ENCODE results near the gene DDX25. TPM values are rescaled to one million over a fixed set of nuclear protein-coding genes. Genes with fewer than 3 reads are reported as not detected.

The DDX25 gene
- total and polyA plus RNA-seq, 2 experiments from 2014 or later, result 6.1 to 7.5 TPM

Other genes with a start within 250 kb of the DDX25 start
- not detected in 2 replicates for gene ACRV1, start 223.7 kb upstream of the DDX25 start, total RNA-seq
- 0.16 and 0.30 TPM in 2 replicates for gene ACRV1, start 223.7 kb upstream of the DDX25 start, polyA plus RNA-seq
- not detected in 2 replicates for gene PATE1, start 158.2 kb upstream of the DDX25 start, total RNA-seq
- not detected in 2 replicates for gene PATE1, start 158.2 kb upstream of the DDX25 start, polyA plus RNA-seq
- 0.11 TPM in 1 of 2 replicates, not detected in the other for gene PATE2, start 125.7 kb upstream of the DDX25 start, total RNA-seq
- not detected in 2 replicates for gene PATE2, start 125.7 kb upstream of the DDX25 start, polyA plus RNA-seq
- not detected in 2 replicates for gene PATE3, start 116.4 kb upstream of the DDX25 start, total RNA-seq
- gene PATE3, start 116.4 kb upstream of the DDX25 start, polyA plus RNA-seq, result not detected in 2 replicates
- not detected in 2 replicates for gene PATE4, start 71.2 kb upstream of the DDX25 start, total RNA-seq
- not detected in 2 replicates for gene PATE4, start 71.2 kb upstream of the DDX25 start, polyA plus RNA-seq
- 2.2 and 3.3 TPM in 2 replicates for gene HYLS1, start 16.8 kb upstream of the DDX25 start, total RNA-seq
- gene HYLS1, start 16.8 kb upstream of the DDX25 start, polyA plus RNA-seq, result 4.8 and 5.3 TPM in 2 replicates
- gene PUS3, start 1.3 kb upstream of the DDX25 start, total RNA-seq, result 10.1 and 11.4 TPM in 2 replicates
- gene PUS3, start 1.3 kb upstream of the DDX25 start, polyA plus RNA-seq, result 13.0 and 15.2 TPM in 2 replicates
- not detected in 2 replicates for gene VSIG10L2, start 41.5 kb downstream of the DDX25 start, total RNA-seq
- gene VSIG10L2, start 41.5 kb downstream of the DDX25 start, polyA plus RNA-seq, result not detected in 2 replicates
- gene CDON, start 158.4 kb downstream of the DDX25 start, total RNA-seq, result 13.3 and 17.3 TPM in 2 replicates
- 5.5 and 5.7 TPM in 2 replicates for gene CDON, start 158.4 kb downstream of the DDX25 start, polyA plus RNA-seq

Measured in cardiac muscle cell (in vitro differentiated cells and primary cell).